Measurements from ENCODE around the gene MCCD1. TPM values are rescaled to one million over a fixed set of nuclear protein-coding genes. Genes with fewer than 3 reads are reported as not detected.

The MCCD1 gene
- total and polyA plus RNA-seq, 2 of the 13 experiments (the other 11 are each of a cell fraction or from before 2014, with no cell fraction given): 0.15 TPM; not detected in 1

DNA sequence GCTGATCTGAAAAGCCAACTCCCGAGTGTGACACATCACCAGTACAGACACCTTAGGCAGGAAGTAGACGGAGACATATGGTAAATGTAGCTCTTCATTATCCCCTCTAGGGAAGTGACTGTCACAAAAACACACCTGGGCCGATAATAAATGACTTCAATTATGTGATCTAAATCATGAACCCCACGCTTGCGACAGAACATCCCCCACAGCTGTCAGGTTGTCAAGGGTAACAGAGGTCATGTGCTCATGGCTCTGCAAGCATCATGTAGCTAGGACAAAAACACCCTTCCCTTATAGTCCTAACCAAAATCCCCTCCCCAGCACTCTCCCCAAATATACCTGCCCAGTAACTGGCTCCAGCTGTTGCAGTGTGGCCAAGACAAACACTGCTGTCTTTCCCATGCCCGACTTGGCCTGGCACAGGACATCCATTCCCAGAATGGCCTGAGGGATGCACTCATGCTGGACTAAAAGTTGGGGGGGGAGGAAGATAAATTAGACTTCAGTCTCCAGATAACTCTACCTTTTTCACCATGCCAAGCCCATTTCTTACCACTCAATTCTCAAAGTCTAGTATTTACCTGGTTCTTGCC, 10.1 kb downstream of the MCCD1 start:
- peak overlapping the region; percentile 96; the same call in 1 of the 2 replicates for H3K9ac ChIP-seq (ENCODE audit: insufficient read depth, low read depth, low read length)
- no peak for FAIRE-seq
- H3K36me3 ChIP-seq (replicated peaks in 1 of 2; ENCODE audit: control insufficient read depth in 1 of 2, insufficient read depth in 2 of 2, low read length in 2 of 2): peaks cover 32 to 65% of the 10 kb centered on the region in 2 experiments

More for the DNA sequence above, 10.1 kb downstream of the MCCD1 start:
- ATAC-seq: no peak
- H3K27me3 ChIP-seq (ENCODE audit: control insufficient read depth in 1 of 2, insufficient read depth in 2 of 2, low read length in 2 of 2): no peaks in the 10 kb centered on the region; a peak in 2 of 5 replicates
- peak overlapping the region; percentile 99 for H3K4me2 ChIP-seq (ENCODE audit: low read depth, low read length)
- no TSS peak for BruUV-seq (replicated peaks)
- intact Hi-C loops (cut with micrococcal nuclease; ENCODE audit: unreplicated experiment) (no loop called here), in situ Hi-C loops (cut with HindIII; ENCODE audit: extremely low pct_ligation_motif_present, low pct_unique_long_range_greater_than_20kb) (no loop called here)
- ChIA-PET POLR2A (interaction anchor here (1.7 to 6.9 kb wide), 2 partner anchors 9 to 10 kb away, joined by 3 to 123 read pairs; partner anchors contain the start of genes MCCD1 and NFKBIL1), CTCF (ENCODE audit: low intra/inter-chr PET ratio, low total read pairs) (no interaction called here)
- peaks cover 72% of the 10 kb centered on the region for H3K79me2 ChIP-seq (ENCODE audit: insufficient read depth, low read length)
- H2AFZ ChIP-seq (ENCODE audit: low read length): no peak overlapping the region
- no peak for DNase-seq (ENCODE audit: low spot score)
- peaks cover 66% of the 10 kb centered on the region for H4K20me1 ChIP-seq (ENCODE audit: insufficient read depth, low read length)
- H3K4me1 ChIP-seq (ENCODE audit: insufficient read depth, low read length): peaks cover 60% of the 10 kb centered on the region
- no peak overlapping the region for H3K27ac ChIP-seq (ENCODE audit: extremely low read length, insufficient read depth, low read length)
- TF ChIP-seq ZNF276 (CRISPR knock-in tag; IDR thresholded peaks at IDR 0.05; ENCODE audit: low read depth) (no peak), POLR2AphosphoS5 (IDR thresholded peaks at IDR 0.05; ENCODE audit: low read depth, low read length) (0 out of 2 replicates have a peak, but pooled peaks have one; percentile 10), PAX8 (CRISPR knock-in tag; IDR thresholded peaks at IDR 0.05; ENCODE audit: borderline replicate concordance) (no peak), KLF11 (CRISPR knock-in tag; IDR thresholded peaks at IDR 0.05) (no peak), PPARG (CRISPR knock-in tag; conservative IDR thresholded peaks at IDR 0.05) (no peak), ZBTB21 (CRISPR knock-in tag; IDR thresholded peaks at IDR 0.05) (no peak), ZNF607 (CRISPR knock-in tag; IDR thresholded peaks at IDR 0.05; ENCODE audit: borderline replicate concordance) (0 out of 2 replicates have a peak, but pooled peaks have one; percentile 32), SETDB1 (CRISPR knock-in tag; IDR thresholded peaks at IDR 0.05; ENCODE audit: borderline replicate concordance) (no peak), ZNF331 (CRISPR knock-in tag; IDR thresholded peaks at IDR 0.05) (peak; percentile 7; the same call in 1 of the 2 replicates), MYPOP (CRISPR knock-in tag; IDR thresholded peaks at IDR 0.05) (no peak)
- peak overlapping the region; percentile 66 to 99 (median 83); a peak in 3 of 6 replicates for H3K4me3 ChIP-seq (replicated peaks in 1 of 3; ENCODE audit: insufficient read depth in 1 of 3, low read depth in 2 of 3, low read length in 3 of 3)
- 91% methylated on average over 6 of the region's 6 CpGs for WGBS (ENCODE audit: low lambda C conversion rate)
- H3K9me3 ChIP-seq (ENCODE audit: low read length): no peaks in the 10 kb centered on the region

All from HepG2 (cell line).